Endodermal cell (in vitro differentiated cells): ENCODE measurements around the gene CDK5R1. TPM values are rescaled to one million over a fixed set of nuclear protein-coding genes. Genes with fewer than 3 reads are reported as not detected.

Experiments used
- DNase-seq: peaks from one replicate; pipeline ENCODE4 v3.0.0-alpha.2; 2017
- H3K27ac ChIP-seq: 2 replicates; pipeline ENCODE4 v1.5.1; 2013; ENCODE audit warnings: mild to moderate bottlenecking, low read depth, low read length, moderate library complexity
- H3K27me3 ChIP-seq: 2 replicates; pipeline ENCODE4 v1.6.1; 2013; ENCODE audit warnings: mild to moderate bottlenecking, low read length, moderate library complexity; ENCODE audit not compliant: insufficient read depth, control insufficient read depth, poor library complexity, severe bottlenecking
- H3K36me3 ChIP-seq: 2 replicates; pipeline ENCODE4 v1.7.0; 2013; ENCODE audit warnings: mild to moderate bottlenecking, low read length, moderate library complexity; ENCODE audit not compliant: control insufficient read depth, insufficient read depth
- H3K4me1 ChIP-seq: one replicate; pipeline ENCODE4 v1.7.0; 2013; ENCODE audit warnings: low read length; ENCODE audit not compliant: control insufficient read depth, insufficient read depth
- H3K4me3 ChIP-seq: 2 replicates; pipeline ENCODE4 v1.5.1; 2013; ENCODE audit warnings: mild to moderate bottlenecking, low read length, moderate library complexity
- H3K9ac ChIP-seq: 2 replicates; pipeline ENCODE4 v1.6.1; 2013; ENCODE audit warnings: mild to moderate bottlenecking, low read length, moderate library complexity; ENCODE audit not compliant: poor library complexity, severe bottlenecking; ENCODE audit errors: extremely low read depth
- H3K9me3 ChIP-seq: 2 replicates; pipeline ENCODE4 v1.6.1; 2013; ENCODE audit warnings: mild to moderate bottlenecking, low read length, moderate library complexity; ENCODE audit not compliant: control insufficient read depth
- H3K27ac Mint-ChIP-seq: 2 replicates; pipeline ENCODE4 v1.8.0; 2020; ENCODE audit warnings: mixed read lengths
- H3K27me3 Mint-ChIP-seq: 2 replicates; pipeline ENCODE4 v1.8.0; 2021; ENCODE audit warnings: mild to moderate bottlenecking, mixed read lengths; ENCODE audit not compliant: insufficient read depth
- H3K36me3 Mint-ChIP-seq: 2 replicates; pipeline ENCODE4 v1.8.0; 2020; ENCODE audit warnings: low read depth, mixed read lengths
- H3K4me1 Mint-ChIP-seq: 2 replicates; pipeline ENCODE4 v1.8.0; 2020; ENCODE audit warnings: mixed read lengths
- H3K4me3 Mint-ChIP-seq: 2 replicates; pipeline ENCODE4 v1.8.0; 2020; ENCODE audit warnings: mild to moderate bottlenecking, moderate library complexity, mixed read lengths
- H3K9me3 Mint-ChIP-seq: 2 replicates; pipeline ENCODE4 v1.8.0; 2020; ENCODE audit warnings: mild to moderate bottlenecking, mixed read lengths
- CTCF ChIP-seq: fragments of 200-600 bp; sonication (generic); conservative IDR thresholded peaks from 2 replicates; pipeline ENCODE4 v1.5.0; 2021; ENCODE audit warnings: antibody characterized with exemption, mild to moderate bottlenecking
- WGBS, 2 experiments: methylation state at CpG; one replicate each; pipeline versions ENCODE4 v1.1.5 to v1.1.7; 2013; ENCODE audit warnings: missing lambda C conversion rate in 2 of 2, mixed read lengths in 1 of 2; ENCODE audit not compliant: insufficient coverage in 1 of 2, insufficient read length in 1 of 2; 5-methylcytosine and 5-hydroxymethylcytosine counted together
- total RNA-seq, 2 donors: library from RNA; stranded (reverse); fragmentation: NEBNext Ultra II Directional in 1 of 2; extraction: Animal tissue kit (Norgen Biotek cat#: 25700) in 1 of 2; gene quantifications; 2 replicates in 1 of 2; 3 replicates in 1 of 2; pipeline ENCODE4 v1.2.1, GENCODE V29; 2021

CDK5R1 gene
- total RNA-seq, 2 donors from 2014 or later = 9.8 to 10.3 TPM

GRCh38 chr17:32518646-32519227 lies 31.9 kb downstream of the CDK5R1 start:
- DNase-seq = no peak
- H3K9me3 ChIP-seq = no peaks in the 10 kb centered on the region
- H3K9ac ChIP-seq = peak overlapping the region; percentile 50
- Mint-ChIP-seq H3K27me3 (no peaks in the 10 kb centered on the region), H3K4me3 (peak overlapping the region; percentile 52), H3K36me3 (no peaks in the 10 kb centered on the region), H3K4me1 (peaks cover 58% of the 10 kb centered on the region), H3K27ac (peak overlapping the region; percentile 93), H3K9me3 (no peaks in the 10 kb centered on the region)
- H3K27me3 ChIP-seq = no peaks in the 10 kb centered on the region
- 26 to 29% methylated on average over 21 to 29 of the region's 31 CpGs for whole genome bisulfite sequencing, 2 experiments
- no peaks in the 10 kb centered on the region for H3K36me3 ChIP-seq
- no peak for TF ChIP-seq CTCF
- H3K4me3 ChIP-seq = peak overlapping the region; percentile 76
- peak overlapping the region; percentile 98 for H3K27ac ChIP-seq
- H3K4me1 ChIP-seq = peaks cover 29% of the 10 kb centered on the region

- no peaks in the 10 kb centered on the region for H3K9me3 Mint-ChIP-seq
- peak overlapping the region; percentile 58 for H3K9ac ChIP-seq
- H3K27ac ChIP-seq = peak overlapping the region; percentile 98
- H3K4me3 ChIP-seq = peak overlapping the region; percentile 76
- H3K4me1 Mint-ChIP-seq = peaks cover 58% of the 10 kb centered on the region
- peaks cover 29% of the 10 kb centered on the region for H3K4me1 ChIP-seq
- peak overlapping the region; percentile 52 for H3K4me3 Mint-ChIP-seq
- no peaks in the 10 kb centered on the region for H3K27me3 Mint-ChIP-seq
- H3K27me3 ChIP-seq = no peaks in the 10 kb centered on the region
- peak overlapping the region; percentile 94 for H3K27ac Mint-ChIP-seq
- no peaks in the 10 kb centered on the region for H3K36me3 Mint-ChIP-seq
- no peaks in the 10 kb centered on the region for H3K9me3 ChIP-seq
- 1 to 4% methylated on average over 18 to 61 of the region's 61 CpGs for WGBS, 2 experiments
- no peaks in the 10 kb centered on the region for H3K36me3 ChIP-seq
- no peak for TF ChIP-seq CTCF
- peak; percentile 97 for DNase-seq
These were observed 32.7 kb downstream of the CDK5R1 start for GRCh38 chr17:32519228-32520103.

GRCh38 chr17:32520104-32520701 lies 33.4 kb downstream of the CDK5R1 start:
- peak; percentile 83 for DNase-seq
- Histone ChIP-seq H3K4me3 (peak overlapping the region; percentile 75), H3K27me3 (no peaks in the 10 kb centered on the region), H3K27ac (peak overlapping the region; percentile 98), H3K9ac (peak overlapping the region; percentile 58), H3K4me1 (peaks cover 29% of the 10 kb centered on the region), H3K9me3 (no peaks in the 10 kb centered on the region), H3K36me3 (no peaks in the 10 kb centered on the region)
- Mint-ChIP-seq H3K4me3 (peak overlapping the region; percentile 52), H3K27me3 (no peaks in the 10 kb centered on the region), H3K27ac (peak overlapping the region; percentile 94), H3K4me1 (peaks cover 58% of the 10 kb centered on the region), H3K9me3 (no peaks in the 10 kb centered on the region), H3K36me3 (peaks cover 2% of the 10 kb centered on the region)
- no peak for TF ChIP-seq CTCF
- 31 to 52% methylated on average over 14 to 17 of the region's 17 CpGs for WGBS, 2 experiments
